Kidney epithelial cell (primary cell): ENCODE results near the gene PROM1. TPM values are rescaled to one million over a fixed set of nuclear protein-coding genes. Genes with fewer than 3 reads are reported as not detected.

Experiments used
- DNase-seq: peaks from one replicate; pipeline ENCODE4 v3.0.0-alpha.2; 2010; ENCODE audit warnings: low read depth
- H3K27me3 ChIP-seq: 2 replicates; pipeline ENCODE4 v1.6.0; 2011; ENCODE audit warnings: low read length; ENCODE audit not compliant: control insufficient read depth, insufficient read depth
- H3K36me3 ChIP-seq: 2 replicates; pipeline ENCODE4 v1.5.1; 2011; ENCODE audit warnings: low read length; ENCODE audit not compliant: control insufficient read depth, insufficient read depth
- H3K4me3 ChIP-seq: 2 replicates; pipeline ENCODE4 v1.5.1; 2011; ENCODE audit warnings: low read depth, mild to moderate bottlenecking, control low read depth, low read length
- CTCF ChIP-seq: IDR thresholded peaks from 2 replicates; pipeline ENCODE4 v1.5.1; 2011; ENCODE audit warnings: mild to moderate bottlenecking, moderate library complexity, low read length, control low read depth, inconsistent platforms; ENCODE audit not compliant: insufficient read depth, poor library complexity, severe bottlenecking
- total RNA-seq: library from RNA; depleted of rRNA; stranded (reverse); fragments of >200 nt; gene quantifications from 2 replicates; pipeline ENCODE4 v1.2.3, GENCODE V29; 2015

PROM1 gene
- 69.0 and 74.8 TPM in 2 replicates for total RNA-seq

GRCh38 chr4:16083241-16084191 lies at the start of gene PROM1:
TSS of gene PROM1 (minus strand) at chr4:16084023. CDS start at chr4:16075906, 8,117 bp downstream.
- no peak for TF ChIP-seq CTCF
- DNase-seq = no peak

GRCh38 chr4:16133406-16133805 lies 49.6 kb upstream of the PROM1 start:
- no peak for TF ChIP-seq CTCF
- H3K27me3 ChIP-seq = no peaks in the 10 kb centered on the region
- no peak for DNase-seq
- no peaks in the 10 kb centered on the region for H3K36me3 ChIP-seq
- H3K4me3 ChIP-seq = no peak overlapping the region

More at GRCh38 chr4:16083241-16084191, at the start of gene PROM1:
- H3K27me3 ChIP-seq = peaks cover 15% of the 10 kb centered on the region
- no peaks in the 10 kb centered on the region for H3K36me3 ChIP-seq
- H3K4me3 ChIP-seq = peak within 1 kb of the TSS; percentile 59

GRCh38 chr4:16131293-16131692 lies 47.5 kb upstream of the PROM1 start:
- no peak for TF ChIP-seq CTCF
- no peaks in the 10 kb centered on the region for H3K36me3 ChIP-seq
- DNase-seq = no peak
- H3K4me3 ChIP-seq = no peak overlapping the region
- H3K27me3 ChIP-seq = no peaks in the 10 kb centered on the region

GRCh38 chr4:16129336-16129735 lies 45.5 kb upstream of the PROM1 start:
- no peak for TF ChIP-seq CTCF
- Histone ChIP-seq H3K27me3 (no peaks in the 10 kb centered on the region), H3K36me3 (no peaks in the 10 kb centered on the region), H3K4me3 (no peak overlapping the region)
- no peak for DNase-seq

- no peak for DNase-seq
- no peak overlapping the region for H3K4me3 ChIP-seq
- H3K36me3 ChIP-seq = no peaks in the 10 kb centered on the region
- no peaks in the 10 kb centered on the region for H3K27me3 ChIP-seq
- TF ChIP-seq CTCF = no peak
Measured at GRCh38 chr4:16126714-16127113, 42.9 kb upstream of the PROM1 start.
